Measurements from ENCODE around the gene HSD17B8. TPM values are rescaled to one million over a fixed set of nuclear protein-coding genes. Genes with fewer than 3 reads are reported as not detected.
A peak's percentile ranks its signal among the peaks of the same experiment; 100 is the strongest.

Gene HSD17B8
- total RNA-seq, 1 experiment from 2014 or later = 7.4 TPM

- intact Hi-C loops (cut with micrococcal nuclease; ENCODE audit: unreplicated experiment) (no loop called here), in situ Hi-C loops (cut with HindIII; ENCODE audit: low pct_unique_long_range_greater_than_20kb, low sequenced_read_pairs) (no loop called here)
- peak; percentile 14; the same call in 1 of the 2 replicates for ATAC-seq
- CTCF ChIA-PET = no interaction called here
- no peak for TF ChIP-seq CTCF (IDR thresholded peaks at IDR 0.05)
- no peak for TF ChIP-seq REST (IDR thresholded peaks at IDR 0.05; ENCODE audit: insufficient read depth in 1 of 2, low read depth in 2 of 2, low read length in 1 of 2)
- no peak for TF ChIP-seq POLR2AphosphoS5 (IDR thresholded peaks at IDR 0.05; ENCODE audit: low read depth, low read length)
- TF ChIP-seq TCF7L2 (IDR thresholded peaks at IDR 0.05; ENCODE audit: low read depth, low read length) = no peak
- TF ChIP-seq SIN3A (IDR thresholded peaks at IDR 0.05; ENCODE audit: borderline replicate concordance, insufficient read depth, low read depth, low read length) = no peak
- no peaks in the 10 kb centered on the region for H3K27me3 ChIP-seq (ENCODE audit: control insufficient read depth, insufficient read depth, low read length)
- peaks cover 42% of the 10 kb centered on the region for H3K4me1 ChIP-seq (ENCODE audit: control insufficient read depth, insufficient read depth, low read length)
- POLR2A ChIA-PET = interaction anchor here (0.6 kb wide), 1 partner anchor 235 kb away, joined by 6 read pairs; no protein-coding TSS in a partner anchor
- peak overlapping the region; percentile 95 for H3K27ac ChIP-seq (ENCODE audit: low read length)
- DNase-seq (ENCODE audit: low read depth, low spot score) = no peak
- no TSS peak for BruUV-seq (replicated peaks)
- H3K9me3 ChIP-seq (ENCODE audit: control insufficient read depth, insufficient read depth, low read depth, low read length) = no peaks in the 10 kb centered on the region
- peaks cover 6% of the 10 kb centered on the region for H3K36me3 ChIP-seq (ENCODE audit: control insufficient read depth, insufficient read depth, low read length)
- H3K4me3 ChIP-seq (ENCODE audit: low read depth in 2 of 2, low read length in 2 of 2) = peak overlapping the region; percentile 84 to 92
Measured at GRCh38 chr6:33206864-33207551, 2.6 kb downstream of the HSD17B8 start.

GRCh38 chr6:33207552-33208090 lies 3.2 kb downstream of the HSD17B8 start:
- intact Hi-C loops (cut with micrococcal nuclease; ENCODE audit: unreplicated experiment) (no loop called here), in situ Hi-C loops (cut with HindIII; ENCODE audit: low pct_unique_long_range_greater_than_20kb, low sequenced_read_pairs) (no loop called here)
- ATAC-seq (peak; percentile 11; the same call in 1 of the 2 replicates), DNase-seq (ENCODE audit: low read depth, low spot score) (no peak)
- Histone ChIP-seq H3K36me3 (ENCODE audit: control insufficient read depth, insufficient read depth, low read length) (peaks cover 4% of the 10 kb centered on the region), H3K27ac (ENCODE audit: low read length) (peak overlapping the region; percentile 95), H3K9me3 (ENCODE audit: control insufficient read depth, insufficient read depth, low read depth, low read length) (no peaks in the 10 kb centered on the region), H3K4me1 (ENCODE audit: control insufficient read depth, insufficient read depth, low read length) (peaks cover 41% of the 10 kb centered on the region), H3K27me3 (ENCODE audit: control insufficient read depth, insufficient read depth, low read length) (no peaks in the 10 kb centered on the region), H3K4me3 (ENCODE audit: low read depth in 2 of 2, low read length in 2 of 2) (peak overlapping the region; percentile 84 to 92)
- ChIA-PET POLR2A (interaction anchor here (0.6 kb wide), 1 partner anchor 236 kb away, joined by 6 read pairs; no protein-coding TSS in a partner anchor), CTCF (no interaction called here)
- TF ChIP-seq REST (IDR thresholded peaks at IDR 0.05; ENCODE audit: insufficient read depth in 1 of 2, low read depth in 2 of 2, low read length in 1 of 2) (no peak), SIN3A (IDR thresholded peaks at IDR 0.05; ENCODE audit: borderline replicate concordance, insufficient read depth, low read depth, low read length) (no peak), TCF7L2 (IDR thresholded peaks at IDR 0.05; ENCODE audit: low read depth, low read length) (no peak), POLR2AphosphoS5 (IDR thresholded peaks at IDR 0.05; ENCODE audit: low read depth, low read length) (no peak), CTCF (IDR thresholded peaks at IDR 0.05) (no peak)
- TSS peak; percentile 98 for BruUV-seq (replicated peaks)
